Sigmoid colon (tissue), 4 donors: ENCODE data around the gene CDHR2.

Experiments
- CTCF ChIP-seq, 4 experiments: fragments of 450-650 bp in 3 of 4; fragments of 200-600 bp in 1 of 4; IDR thresholded peaks; one replicate each; pipeline ENCODE4 v1.5.1; 2016 to 2019; ENCODE audit warnings: antibody characterized with exemption in 4 of 4, mild to moderate bottlenecking in 3 of 4, moderate library complexity in 2 of 4
- EP300 ChIP-seq, 4 donors: sonication (generic); formaldehyde crosslinking; IDR thresholded peaks; one replicate each; pipeline ENCODE4 v1.6.1; 2017; ENCODE audit warnings: antibody characterized with exemption in 4 of 4
- POLR2A ChIP-seq, 2 donors: fragments of 450-650 bp; IDR thresholded peaks; one replicate each; pipeline ENCODE4 v1.6.1; 2016; ENCODE audit warnings: antibody characterized with exemption in 2 of 2, mild to moderate bottlenecking in 2 of 2, moderate library complexity in 2 of 2
- POLR2AphosphoS5 ChIP-seq, 4 donors: sonication (generic); formaldehyde crosslinking; IDR thresholded peaks; one replicate each; pipeline ENCODE4 v1.6.1; 2017; ENCODE audit warnings: antibody characterized with exemption in 4 of 4

- TF ChIP-seq EP300 (IDR thresholded peaks at IDR 0.05) (no peak), POLR2AphosphoS5 (IDR thresholded peaks at IDR 0.05) (no peak), CTCF (IDR thresholded peaks at IDR 0.05) (no peak), POLR2A (IDR thresholded peaks at IDR 0.05) (no peak)
These were observed 14.9 kb downstream of the CDHR2 start for GRCh38 chr5:176564002-176564401.
